Measurements from ENCODE around the gene NPY. TPM values are rescaled to one million over a fixed set of nuclear protein-coding genes. Genes with fewer than 3 reads are reported as not detected.
A peak's percentile ranks its signal among the peaks of the same experiment; 100 is the strongest.
"Not testable (repeated sequence)": the region's sequence is repeated elsewhere in the genome, so short reads cannot be mapped to it uniquely, and the experiment has no call there.

Gene NPY
- total RNA-seq (not detected), polyA plus RNA-seq (not detected), total RNA-seq (0 to 0.07 (median 0) reads per million in 6 experiments)

- H3K36me3 Mint-ChIP-seq: no peaks in the 10 kb centered on the region
- peaks cover 21 to 56% (median 40%) of the 10 kb centered on the region in 5 donors for H3K27me3 Mint-ChIP-seq
- H3K9me3 Mint-ChIP-seq: no peaks in the 10 kb centered on the region
- H3K4me1 Mint-ChIP-seq: peaks cover 4 to 20% (median 17%) of the 10 kb centered on the region in 4 donors
- POLR2A ChIA-PET: no interaction called here
- DNase-seq (peak in 1 of 10 donors; percentile 21), ATAC-seq (peak; percentile 56 to 57)
- no peak within 1 kb of the TSS for H3K27ac Mint-ChIP-seq
- H3K4me3 Mint-ChIP-seq: peak within 1 kb of the TSS; percentile 61 to 87 (median 76)
Observed at GRCh38 chr7:24283897-24284698, at the start of gene NPY. Gene NPY (plus strand): TSS chr7:24284190. CDS start chr7:24285241, 1,051 bp downstream.

GRCh38 chr7:24239260-24239659 is 44.7 kb upstream of the NPY start:
- H3K4me3 Mint-ChIP-seq: no peak overlapping the region
- ATAC-seq (no peak), DNase-seq (no peak)
- no peaks in the 10 kb centered on the region for H3K4me1 Mint-ChIP-seq
- H3K27me3 Mint-ChIP-seq: peaks cover 2 to 38% (median 21%) of the 10 kb centered on the region in 5 donors
- POLR2A ChIA-PET: no interaction called here
- H3K27ac Mint-ChIP-seq: no peak overlapping the region
- H3K36me3 Mint-ChIP-seq: no peaks in the 10 kb centered on the region
- no peaks in the 10 kb centered on the region for H3K9me3 Mint-ChIP-seq

- ATAC-seq (no peak), DNase-seq (no peak)
- Mint-ChIP-seq H3K27ac (no peak overlapping the region), H3K4me3 (no peak overlapping the region), H3K4me1 (no peaks in the 10 kb centered on the region), H3K27me3 (peaks cover 2 to 33% (median 18%) of the 10 kb centered on the region in 5 donors), H3K36me3 (no peaks in the 10 kb centered on the region), H3K9me3 (no peaks in the 10 kb centered on the region)
- POLR2A ChIA-PET: no interaction called here
Observed at GRCh38 chr7:24241206-24241605, 42.8 kb upstream of the NPY start.

- H3K4me1 Mint-ChIP-seq: no peaks in the 10 kb centered on the region
- ATAC-seq: no peak
- no peak overlapping the region for H3K27ac Mint-ChIP-seq
- peaks cover 4 to 23% (median 19%) of the 10 kb centered on the region in 5 donors for H3K27me3 Mint-ChIP-seq
- H3K4me3 Mint-ChIP-seq: no peak overlapping the region
- no peak for DNase-seq
- H3K9me3 Mint-ChIP-seq: peaks cover 0 to 12% (median 5%) of the 10 kb centered on the region in 9 donors
- POLR2A ChIA-PET: no interaction called here
- peaks cover 0 to 4% (median 3%) of the 10 kb centered on the region in 3 donors for H3K36me3 Mint-ChIP-seq
Observed at GRCh38 chr7:24244554-24244953, 39.4 kb upstream of the NPY start.

- DNase-seq (no peak), ATAC-seq (no peak)
- peaks cover 4 to 23% (median 17%) of the 10 kb centered on the region in 5 donors for H3K27me3 Mint-ChIP-seq
- no peak overlapping the region for H3K4me3 Mint-ChIP-seq
- H3K4me1 Mint-ChIP-seq: no peaks in the 10 kb centered on the region
- no peak overlapping the region for H3K27ac Mint-ChIP-seq
- POLR2A ChIA-PET: no interaction called here
- H3K36me3 Mint-ChIP-seq: peaks cover 0 to 4% (median 3%) of the 10 kb centered on the region in 3 donors
- peaks cover 0 to 15% (median 9%) of the 10 kb centered on the region in 9 donors for H3K9me3 Mint-ChIP-seq
Observed at GRCh38 chr7:24245362-24245761, 38.6 kb upstream of the NPY start.

GRCh38 chr7:24249266-24249665 is 34.7 kb upstream of the NPY start:
- H3K27me3 Mint-ChIP-seq: peaks cover 0 to 13% (median 4%) of the 10 kb centered on the region in 5 donors
- no peak overlapping the region for H3K4me3 Mint-ChIP-seq
- POLR2A ChIA-PET: no interaction called here
- H3K9me3 Mint-ChIP-seq: peaks cover 7 to 35% (median 25%) of the 10 kb centered on the region in 9 donors
- H3K36me3 Mint-ChIP-seq: peaks cover 0 to 23% (median 11%) of the 10 kb centered on the region in 3 donors
- DNase-seq (no peak), ATAC-seq (no peak)
- H3K27ac Mint-ChIP-seq: no peak overlapping the region
- H3K4me1 Mint-ChIP-seq: peaks cover 2 to 12% (median 8%) of the 10 kb centered on the region in 4 donors

- Mint-ChIP-seq H3K27ac (peak overlapping the region in 1 of 10 donors; percentile 68), H3K27me3 (peaks cover 0 to 11% (median 4%) of the 10 kb centered on the region in 5 donors), H3K36me3 (peaks cover 0 to 32% (median 11%) of the 10 kb centered on the region in 3 donors), H3K9me3 (peaks cover 7 to 35% (median 25%) of the 10 kb centered on the region in 9 donors), H3K4me3 (peak overlapping the region in 1 of 10 donors; percentile 30), H3K4me1 (peaks cover 9 to 31% (median 26%) of the 10 kb centered on the region in 4 donors)
- DNase-seq: no peak
- no peak for ATAC-seq
- POLR2A ChIA-PET: no interaction called here
Observed at GRCh38 chr7:24251568-24251967, 32.4 kb upstream of the NPY start.

GRCh38 chr7:24255139-24255538 is 28.9 kb upstream of the NPY start:
- Mint-ChIP-seq H3K4me3 (peak overlapping the region in 3 of 10 donors; percentile 25 to 44 (median 33)), H3K9me3 (peaks cover 7 to 25% (median 17%) of the 10 kb centered on the region in 9 donors), H3K4me1 (peaks cover 9 to 31% (median 26%) of the 10 kb centered on the region in 4 donors), H3K27ac (peak overlapping the region in 2 of 10 donors; percentile 20 to 65), H3K27me3 (peaks cover 4 to 20% (median 5%) of the 10 kb centered on the region in 5 donors), H3K36me3 (peaks cover 0 to 34% (median 8%) of the 10 kb centered on the region in 3 donors)
- POLR2A ChIA-PET: no interaction called here
- ATAC-seq (peak in 1 of 2 donors; percentile 52), DNase-seq (peak in 2 of 10 donors; percentile 8 to 15)

GRCh38 chr7:24258324-24258723 is 25.7 kb upstream of the NPY start:
- ATAC-seq, H3K27ac Mint-ChIP-seq, DNase-seq, H3K9me3 Mint-ChIP-seq, POLR2A ChIA-PET, H3K4me3 Mint-ChIP-seq: not testable (repeated sequence)
- Mint-ChIP-seq H3K27me3 (peaks cover 4 to 20% (median 5%) of the 10 kb centered on the region in 5 donors), H3K4me1 (peaks cover 9 to 25% (median 23%) of the 10 kb centered on the region in 4 donors), H3K36me3 (peaks cover 0 to 19% (median 0%) of the 10 kb centered on the region in 3 donors)

GRCh38 chr7:24271938-24272337 is 12.1 kb upstream of the NPY start:
- POLR2A ChIA-PET: no interaction called here

GRCh38 chr7:24279512-24279911 is 4.5 kb upstream of the NPY start:
- H3K9me3 Mint-ChIP-seq: peaks cover 0 to 9% (median 0%) of the 10 kb centered on the region in 9 donors
- no peak for ATAC-seq
- POLR2A ChIA-PET: no interaction called here

More at GRCh38 chr7:24271938-24272337, 12.1 kb upstream of the NPY start:
- H3K36me3 Mint-ChIP-seq: no peaks in the 10 kb centered on the region
- DNase-seq (no peak), ATAC-seq (no peak)
- H3K27me3 Mint-ChIP-seq: peaks cover 0 to 13% (median 10%) of the 10 kb centered on the region in 5 donors
- peaks cover 0 to 12% (median 6%) of the 10 kb centered on the region in 9 donors for H3K9me3 Mint-ChIP-seq
- no peak overlapping the region for H3K4me3 Mint-ChIP-seq
- no peak overlapping the region for H3K27ac Mint-ChIP-seq
- no peaks in the 10 kb centered on the region for H3K4me1 Mint-ChIP-seq

GRCh38 chr7:24283554-24283896 is 465 bp upstream of the NPY start:
- Mint-ChIP-seq H3K4me1 (peaks cover 4 to 20% (median 17%) of the 10 kb centered on the region in 4 donors), H3K9me3 (no peaks in the 10 kb centered on the region), H3K27me3 (peaks cover 19 to 51% (median 36%) of the 10 kb centered on the region in 5 donors), H3K4me3 (peak overlapping the region; percentile 61 to 87 (median 76)), H3K27ac (no peak overlapping the region), H3K36me3 (no peaks in the 10 kb centered on the region)
- ATAC-seq: no peak
- POLR2A ChIA-PET: no interaction called here
- DNase-seq: no peak

More at GRCh38 chr7:24279512-24279911, 4.5 kb upstream of the NPY start:
- H3K27me3 Mint-ChIP-seq: peaks cover 10 to 33% (median 27%) of the 10 kb centered on the region in 5 donors
- H3K27ac Mint-ChIP-seq: no peak overlapping the region
- no peak for DNase-seq
- no peak overlapping the region for H3K4me3 Mint-ChIP-seq
- peaks cover 2 to 12% (median 8%) of the 10 kb centered on the region in 4 donors for H3K4me1 Mint-ChIP-seq
- H3K36me3 Mint-ChIP-seq: no peaks in the 10 kb centered on the region

Measured in naive thymus-derived CD8-positive, alpha-beta T cell (primary cell).